Neural cell (in vitro differentiated cells): ENCODE results near the gene ERICH2. TPM values are rescaled to one million over a fixed set of nuclear protein-coding genes. Genes with fewer than 3 reads are reported as not detected.

Experiments
- H2AFZ ChIP-seq: fragments of 200-600, 300-800 bp; sonication (generic), shearing (Covaris generic); 2 replicates; pipeline ENCODE4 v1.6.0; 2014; ENCODE audit warnings: low read depth, mild to moderate bottlenecking, antibody characterized with exemption, low read length, moderate library complexity
- H3F3A ChIP-seq: fragments of 200-600 bp; shearing (Covaris generic); 2 replicates; pipeline ENCODE4 v1.6.1; 2016; ENCODE audit warnings: mild to moderate bottlenecking, moderate library complexity, mixed read lengths, antibody characterized with exemption, low read length; ENCODE audit not compliant: insufficient read depth, poor library complexity, severe bottlenecking
- H3K27ac ChIP-seq: fragments of 200-600, 300-800 bp; sonication (generic), shearing (Covaris generic); 2 replicates; pipeline ENCODE4 v1.5.1; 2014; ENCODE audit warnings: mild to moderate bottlenecking, low read length, moderate library complexity
- H3K27me3 ChIP-seq: fragments of 300-800, 200-600 bp; sonication (generic), shearing (Covaris generic); 2 replicates; pipeline ENCODE4 v1.6.0; 2014; ENCODE audit warnings: mild to moderate bottlenecking, low read depth, low read length, moderate library complexity; ENCODE audit not compliant: insufficient read depth
- H3K36me3 ChIP-seq: fragments of 300-800, 200-600 bp; sonication (generic), shearing (Covaris generic); 2 replicates; pipeline ENCODE4 v1.5.1; 2014; ENCODE audit warnings: mild to moderate bottlenecking, antibody characterized with exemption, low read length, moderate library complexity; ENCODE audit not compliant: insufficient read depth
- H3K4me2 ChIP-seq: fragments of 300-800, 200-600 bp; sonication (generic), shearing (Covaris generic); 2 replicates; pipeline ENCODE4 v1.6.0; 2014; ENCODE audit warnings: mild to moderate bottlenecking, low read length
- H3K4me3 ChIP-seq: fragments of 300-800, 200-600 bp; sonication (generic), shearing (Covaris generic); 2 replicates; pipeline ENCODE4 v1.5.1; 2014; ENCODE audit warnings: mild to moderate bottlenecking, low read length, moderate library complexity
- H3K79me2 ChIP-seq: fragments of 200-600 bp; shearing (Covaris generic); replicated peaks from 2 replicates; pipeline ENCODE4 v1.6.0; 2014; ENCODE audit warnings: mild to moderate bottlenecking, low read length, moderate library complexity; ENCODE audit not compliant: insufficient read depth
- H3K9ac ChIP-seq: fragments of 300-800, 200-600 bp; sonication (generic), shearing (Covaris generic); 2 replicates; pipeline ENCODE4 v1.6.1; 2016; ENCODE audit warnings: mild to moderate bottlenecking, low read length, mixed read lengths
- H3K9me2 ChIP-seq: fragments of 200-600 bp; shearing (Covaris generic); 2 replicates; pipeline ENCODE4 v1.6.1; 2016; ENCODE audit warnings: mild to moderate bottlenecking, low read length, mixed read lengths; ENCODE audit not compliant: insufficient read depth
- H3K9me3 ChIP-seq: fragments of 200-600, 300-800 bp; sonication (generic), shearing (Covaris generic); 2 replicates; pipeline ENCODE4 v1.6.1; 2016; ENCODE audit warnings: mild to moderate bottlenecking, mixed run types, low read length, moderate library complexity, mixed read lengths
- H4K20me1 ChIP-seq: fragments of 200-600 bp; shearing (Covaris generic); 2 replicates; pipeline ENCODE4 v1.6.1; 2016; ENCODE audit warnings: mild to moderate bottlenecking, mixed run types; ENCODE audit not compliant: insufficient read depth
- EP300 ChIP-seq: fragments of 450-650 bp; conservative IDR thresholded peaks from 2 replicates; pipeline ENCODE4 v1.6.1; 2014; ENCODE audit warnings: antibody characterized with exemption, mild to moderate bottlenecking, moderate library complexity; ENCODE audit not compliant: poor library complexity, severe bottlenecking
- EZH2 ChIP-seq: fragments of 200-600, 300-800 bp; shearing (Covaris generic), sonication (generic); IDR thresholded peaks from 2 replicates; pipeline ENCODE4 v1.6.1; 2014; ENCODE audit warnings: antibody characterized with exemption, low read length, borderline replicate concordance, mild to moderate bottlenecking; ENCODE audit not compliant: insufficient read depth, poor library complexity, severe bottlenecking
- MXI1 ChIP-seq: fragments of 450-650 bp; conservative IDR thresholded peaks from 2 replicates; pipeline ENCODE4 v1.6.1; 2014; ENCODE audit warnings: antibody characterized with exemption, mild to moderate bottlenecking; ENCODE audit not compliant: poor library complexity, severe bottlenecking
- POLR2AphosphoS5 ChIP-seq: IDR thresholded peaks from 2 replicates; pipeline ENCODE4 v1.6.1; 2012
- RAD21 ChIP-seq: fragments of 450-650 bp; conservative IDR thresholded peaks from 2 replicates; pipeline ENCODE4 v1.6.1; 2014; ENCODE audit warnings: antibody characterized with exemption, mild to moderate bottlenecking, moderate library complexity
- SMC3 ChIP-seq: fragments of 450-650 bp; conservative IDR thresholded peaks from 2 replicates; pipeline ENCODE4 v1.6.1; 2014; ENCODE audit warnings: antibody characterized with exemption, mild to moderate bottlenecking, moderate library complexity; ENCODE audit not compliant: poor library complexity
- TAF1 ChIP-seq: IDR thresholded peaks from 2 replicates; pipeline ENCODE4 v1.6.1; 2012; ENCODE audit warnings: low read depth
- polyA plus RNA-seq: library from polyadenylated mRNA; depleted of rRNA; stranded (reverse); fragments of >200 nt; gene quantifications from 2 replicates; pipeline ENCODE4 v1.2.3, GENCODE V29; 2014
- TF ChIP-seq, protein P1 (sequence below): IDR thresholded peaks from 2 replicates; pipeline ENCODE4 v1.6.1; 2012; ENCODE audit warnings: borderline replicate concordance
- TF ChIP-seq, protein P2 (sequence below): fragments of 450-650 bp; IDR thresholded peaks from 2 replicates; pipeline ENCODE4 v1.5.1; 2014; ENCODE audit warnings: antibody characterized with exemption, mild to moderate bottlenecking, moderate library complexity; ENCODE audit not compliant: poor library complexity, severe bottlenecking

The ERICH2 gene
- polyA plus RNA-seq, 1 donor from 2014 or later, result 1.3 TPM

DNA sequence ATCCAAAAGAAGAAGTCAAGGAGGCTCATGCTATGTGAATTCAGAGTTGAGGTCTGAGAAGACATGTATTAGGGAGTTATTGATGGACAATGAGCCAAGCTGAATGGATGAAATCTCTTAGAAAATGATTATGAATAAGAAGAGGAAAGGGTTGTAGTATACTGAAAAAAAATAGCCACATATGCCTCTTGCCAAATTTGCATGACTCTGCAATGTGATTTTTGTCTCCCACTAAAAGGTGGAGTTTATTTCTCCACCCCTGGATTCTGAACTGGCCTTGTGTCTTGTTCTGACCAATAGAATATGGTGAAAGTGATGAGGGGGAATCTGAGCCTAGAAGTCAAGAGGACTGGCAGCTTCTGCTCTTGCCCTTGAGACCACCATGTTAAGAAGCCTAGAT lies 8.6 kb upstream of the ERICH2 start:
- Histone ChIP-seq H3K27ac (no peak overlapping the region), H3K79me2 (no peaks in the 10 kb centered on the region), H3K9ac (no peak overlapping the region), H3K36me3 (no peaks in the 10 kb centered on the region), H3K4me3 (no peak overlapping the region), H3K27me3 (no peaks in the 10 kb centered on the region), H3F3A (no peaks in the 10 kb centered on the region), H3K9me2 (no peaks in the 10 kb centered on the region), H3K4me2 (no peak overlapping the region), H4K20me1 (no peaks in the 10 kb centered on the region), H2AFZ (no peak overlapping the region), H3K9me3 (no peaks in the 10 kb centered on the region)
- TF ChIP-seq RAD21 (no peak), TAF1 (no peak), SMC3 (no peak), EZH2 (no peak), POLR2AphosphoS5 (no peak), EP300 (no peak), MXI1 (no peak)
- TF ChIP-seq, protein P1, sequence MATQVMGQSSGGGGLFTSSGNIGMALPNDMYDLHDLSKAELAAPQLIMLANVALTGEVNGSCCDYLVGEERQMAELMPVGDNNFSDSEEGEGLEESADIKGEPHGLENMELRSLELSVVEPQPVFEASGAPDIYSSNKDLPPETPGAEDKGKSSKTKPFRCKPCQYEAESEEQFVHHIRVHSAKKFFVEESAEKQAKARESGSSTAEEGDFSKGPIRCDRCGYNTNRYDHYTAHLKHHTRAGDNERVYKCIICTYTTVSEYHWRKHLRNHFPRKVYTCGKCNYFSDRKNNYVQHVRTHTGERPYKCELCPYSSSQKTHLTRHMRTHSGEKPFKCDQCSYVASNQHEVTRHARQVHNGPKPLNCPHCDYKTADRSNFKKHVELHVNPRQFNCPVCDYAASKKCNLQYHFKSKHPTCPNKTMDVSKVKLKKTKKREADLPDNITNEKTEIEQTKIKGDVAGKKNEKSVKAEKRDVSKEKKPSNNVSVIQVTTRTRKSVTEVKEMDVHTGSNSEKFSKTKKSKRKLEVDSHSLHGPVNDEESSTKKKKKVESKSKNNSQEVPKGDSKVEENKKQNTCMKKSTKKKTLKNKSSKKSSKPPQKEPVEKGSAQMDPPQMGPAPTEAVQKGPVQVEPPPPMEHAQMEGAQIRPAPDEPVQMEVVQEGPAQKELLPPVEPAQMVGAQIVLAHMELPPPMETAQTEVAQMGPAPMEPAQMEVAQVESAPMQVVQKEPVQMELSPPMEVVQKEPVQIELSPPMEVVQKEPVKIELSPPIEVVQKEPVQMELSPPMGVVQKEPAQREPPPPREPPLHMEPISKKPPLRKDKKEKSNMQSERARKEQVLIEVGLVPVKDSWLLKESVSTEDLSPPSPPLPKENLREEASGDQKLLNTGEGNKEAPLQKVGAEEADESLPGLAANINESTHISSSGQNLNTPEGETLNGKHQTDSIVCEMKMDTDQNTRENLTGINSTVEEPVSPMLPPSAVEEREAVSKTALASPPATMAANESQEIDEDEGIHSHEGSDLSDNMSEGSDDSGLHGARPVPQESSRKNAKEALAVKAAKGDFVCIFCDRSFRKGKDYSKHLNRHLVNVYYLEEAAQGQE, result no peak
- TF ChIP-seq, protein P2, sequence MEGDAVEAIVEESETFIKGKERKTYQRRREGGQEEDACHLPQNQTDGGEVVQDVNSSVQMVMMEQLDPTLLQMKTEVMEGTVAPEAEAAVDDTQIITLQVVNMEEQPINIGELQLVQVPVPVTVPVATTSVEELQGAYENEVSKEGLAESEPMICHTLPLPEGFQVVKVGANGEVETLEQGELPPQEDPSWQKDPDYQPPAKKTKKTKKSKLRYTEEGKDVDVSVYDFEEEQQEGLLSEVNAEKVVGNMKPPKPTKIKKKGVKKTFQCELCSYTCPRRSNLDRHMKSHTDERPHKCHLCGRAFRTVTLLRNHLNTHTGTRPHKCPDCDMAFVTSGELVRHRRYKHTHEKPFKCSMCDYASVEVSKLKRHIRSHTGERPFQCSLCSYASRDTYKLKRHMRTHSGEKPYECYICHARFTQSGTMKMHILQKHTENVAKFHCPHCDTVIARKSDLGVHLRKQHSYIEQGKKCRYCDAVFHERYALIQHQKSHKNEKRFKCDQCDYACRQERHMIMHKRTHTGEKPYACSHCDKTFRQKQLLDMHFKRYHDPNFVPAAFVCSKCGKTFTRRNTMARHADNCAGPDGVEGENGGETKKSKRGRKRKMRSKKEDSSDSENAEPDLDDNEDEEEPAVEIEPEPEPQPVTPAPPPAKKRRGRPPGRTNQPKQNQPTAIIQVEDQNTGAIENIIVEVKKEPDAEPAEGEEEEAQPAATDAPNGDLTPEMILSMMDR, result no peak

GRCh38 chr2:170762760-170763159 lies 7.4 kb upstream of the ERICH2 start:
- Histone ChIP-seq H4K20me1 (no peaks in the 10 kb centered on the region), H3K79me2 (no peaks in the 10 kb centered on the region), H3K9me2 (no peaks in the 10 kb centered on the region), H3K27ac (no peak overlapping the region), H3K9me3 (no peaks in the 10 kb centered on the region), H3K9ac (no peak overlapping the region), H3K27me3 (no peaks in the 10 kb centered on the region), H3K36me3 (no peaks in the 10 kb centered on the region), H3K4me2 (no peak overlapping the region), H2AFZ (no peak overlapping the region), H3K4me3 (no peak overlapping the region), H3F3A (no peaks in the 10 kb centered on the region)
- TF ChIP-seq RAD21 (no peak), POLR2AphosphoS5 (no peak), TAF1 (no peak), MXI1 (no peak), SMC3 (no peak), EP300 (no peak), EZH2 (no peak)
- TF ChIP-seq, protein P2, result no peak
- TF ChIP-seq, protein P1, result no peak
